HepG2 (cell line): ENCODE results near the gene TUBGCP6. TPM values are rescaled to one million over a fixed set of nuclear protein-coding genes. Genes with fewer than 3 reads are reported as not detected.

Experiments used
- ATAC-seq: fragments of 200-7000 bp; cut with Tn5 transposase; 3 replicates; pipeline ENCODE4 v1.9.1; 2020; ENCODE audit warnings: mild to moderate bottlenecking, moderate library complexity
- BruUV-seq: library from RNA; stranded (reverse); fragments of 400-500 nt; replicated peaks from 2 replicates; lab custom pipeline; 2021; lab: Mats Ljungman, UMichigan
- CTCF ChIA-PET: fragments of 300-600 bp; formaldehyde crosslinking; extraction: SDS; loops from one replicate; lab custom pipeline; 2021; ENCODE audit warnings: low total read pairs, inconsistent platforms, low intra/inter-chr PET ratio; lab: Yijun Ruan, JAX
- POLR2A ChIA-PET: fragments of 350-600 bp; sonication (Branson Sonifier 250); formaldehyde crosslinking; loops from one replicate; lab custom pipeline; 2020; ENCODE audit warnings: antibody characterized with exemption, inconsistent platforms; lab: Yijun Ruan, JAX
- DNase-seq: peaks from one replicate; pipeline ENCODE4 v3.0.0-alpha.2; 2015; ENCODE audit warnings: low spot score
- FAIRE-seq: peaks from 3 replicates; lab custom pipeline; 2011; peaks lifted over from hg19 to GRCh38; lab: Jason Lieb, UNC
- H2AFZ ChIP-seq: one replicate; pipeline ENCODE4 v1.6.1; 2011; ENCODE audit warnings: low read length, inconsistent platforms
- H3K27ac ChIP-seq: fragments of 300-600 bp; 3 replicates; pipeline ENCODE4 v1.8.0; 2011; ENCODE audit warnings: mixed run types, mild to moderate bottlenecking, mixed read lengths, low read length, inconsistent platforms; ENCODE audit not compliant: insufficient read depth; ENCODE audit errors: extremely low read length
- H3K27me3 ChIP-seq, 2 experiments: fragments of 200-600 bp in 1 of 2; 2 replicates in 1 of 2; 3 replicates in 1 of 2; pipeline versions ENCODE4 v1.6.0 to v1.8.0; 2011; ENCODE audit warnings: low read length in 2 of 2, mild to moderate bottlenecking in 2 of 2, moderate library complexity in 2 of 2, inconsistent platforms in 1 of 2; ENCODE audit not compliant: insufficient read depth in 2 of 2, control insufficient read depth in 1 of 2
- H3K36me3 ChIP-seq, 2 experiments: fragments of 200-600 bp in 1 of 2; replicated peaks in 1 of 2; 2 replicates in 1 of 2; 3 replicates in 1 of 2; pipeline versions ENCODE4 v1.5.1 to v1.8.0; 2011; ENCODE audit warnings: low read length in 2 of 2, inconsistent platforms in 1 of 2; ENCODE audit not compliant: insufficient read depth in 2 of 2, control insufficient read depth in 1 of 2
- H3K4me1 ChIP-seq: 2 replicates; pipeline ENCODE4 v1.5.1; 2012; ENCODE audit warnings: low read length, inconsistent platforms; ENCODE audit not compliant: insufficient read depth
- H3K4me2 ChIP-seq: 2 replicates; pipeline ENCODE4 v1.6.0; 2011; ENCODE audit warnings: low read depth, low read length, inconsistent platforms
- H3K4me3 ChIP-seq, 3 experiments: fragments of 200-600 bp in 1 of 3; sonication (generic), shearing (Covaris generic) in 1 of 3; replicated peaks in 1 of 3; 2 replicates each; pipeline ENCODE4 v1.5.1; 2011 to 2016; ENCODE audit warnings: low read length in 3 of 3, inconsistent platforms in 2 of 3, low read depth in 2 of 3, mild to moderate bottlenecking in 2 of 3, control low read depth in 1 of 3, mixed read lengths in 1 of 3; ENCODE audit not compliant: insufficient read depth in 1 of 3
- H3K79me2 ChIP-seq: one replicate; pipeline ENCODE4 v1.6.1; 2011; ENCODE audit warnings: low read length, inconsistent platforms; ENCODE audit not compliant: insufficient read depth
- H3K9ac ChIP-seq: 2 replicates; pipeline ENCODE4 v1.6.0; 2011; ENCODE audit warnings: mild to moderate bottlenecking, low read depth, low read length, inconsistent platforms; ENCODE audit not compliant: insufficient read depth
- H3K9me3 ChIP-seq: 2 replicates; pipeline ENCODE4 v1.5.1; 2012; ENCODE audit warnings: mild to moderate bottlenecking, low read length
- H4K20me1 ChIP-seq: 2 replicates; pipeline ENCODE4 v1.6.0; 2011; ENCODE audit warnings: inconsistent platforms, mild to moderate bottlenecking, low read length, moderate library complexity; ENCODE audit not compliant: insufficient read depth
- ATAD3A ChIP-seq: sonication (generic); formaldehyde crosslinking; IDR thresholded peaks from 2 replicates; pipeline ENCODE4 v1.4.0; 2020; ENCODE audit warnings: missing genetic modification reagents
- ATF3 ChIP-seq: sonication (generic); formaldehyde crosslinking; IDR thresholded peaks from 2 replicates; pipeline ENCODE4 v1.4.0; 2020; ENCODE audit warnings: missing genetic modification reagents
- BHLHE40 ChIP-seq: IDR thresholded peaks from 2 replicates; pipeline ENCODE4 v1.6.1; 2011; ENCODE audit warnings: low read length, improper control_type of control experiment
- DPF2 ChIP-seq: sonication (generic); formaldehyde crosslinking; IDR thresholded peaks from 2 replicates; pipeline ENCODE4 v1.4.0; 2020; ENCODE audit warnings: mild to moderate bottlenecking, low read depth, missing genetic modification reagents, borderline replicate concordance
- MAZ ChIP-seq, 2 experiments: sonication (generic) in 1 of 2; formaldehyde crosslinking in 1 of 2; IDR thresholded peaks; 2 replicates each; pipeline versions ENCODE4 v1.5.0 to v1.6.1; 2012 to 2020; ENCODE audit warnings: low read depth in 2 of 2, mild to moderate bottlenecking in 2 of 2, borderline replicate concordance in 1 of 2, improper control_type of control experiment in 1 of 2, low read length in 1 of 2, missing genetic modification reagents in 1 of 2, moderate library complexity in 1 of 2
- MXI1 ChIP-seq: IDR thresholded peaks from 3 replicates; pipeline ENCODE4 v1.6.1; 2012; ENCODE audit warnings: low read depth, low read length, inconsistent platforms, borderline replicate concordance
- NR2C2 ChIP-seq: sonication (generic); formaldehyde crosslinking; IDR thresholded peaks from 2 replicates; pipeline ENCODE4 v1.4.0; 2020; ENCODE audit warnings: missing genetic modification reagents, mild to moderate bottlenecking, moderate library complexity, borderline replicate concordance
- PATZ1 ChIP-seq: sonication (generic); formaldehyde crosslinking; IDR thresholded peaks from 2 replicates; pipeline ENCODE4 v1.4.0; 2020; ENCODE audit warnings: missing genetic modification reagents
- SAP130 ChIP-seq: IDR thresholded peaks from 2 replicates; pipeline ENCODE4 v1.6.1; 2016; ENCODE audit warnings: low read depth
- ZNF280B ChIP-seq: sonication (generic); formaldehyde crosslinking; IDR thresholded peaks from 2 replicates; pipeline ENCODE4 v1.5.0; 2020; ENCODE audit warnings: missing genetic modification reagents, mild to moderate bottlenecking, borderline replicate concordance
- ZNF574 ChIP-seq: sonication (generic); formaldehyde crosslinking; IDR thresholded peaks from 2 replicates; pipeline ENCODE4 v1.4.0; 2020; ENCODE audit warnings: missing genetic modification reagents
- ZNF746 ChIP-seq: sonication (generic); formaldehyde crosslinking; IDR thresholded peaks from 2 replicates; pipeline ENCODE4 v1.8.0; 2022; ENCODE audit warnings: mild to moderate bottlenecking, missing genetic modification reagents
- WGBS: methylation state at CpG from one replicate; pipeline ENCODE4 v1.1.6; 2017; ENCODE audit warnings: low lambda C conversion rate; 5-methylcytosine and 5-hydroxymethylcytosine counted together
- in situ Hi-C: cut with HindIII; loops from 2 replicates; pipeline ENCODE4 v1.10.0; 2017; ENCODE audit warnings: low pct_unique_long_range_greater_than_20kb; ENCODE audit not compliant: extremely low pct_ligation_motif_present
- intact Hi-C: fragments of 100-400 bp; cut with micrococcal nuclease; formaldehyde crosslinking; loops from one replicate; pipeline ENCODE4 v1.10.0; 2022; ENCODE audit not compliant: unreplicated experiment
- polyA plus RNA-seq, 8 experiments: library from polyadenylated mRNA; depleted of rRNA in 3 of 8; stranded (reverse) in 7 of 8; unstranded in 1 of 8; fragments of >200 nt; fragmentation: Illumina TruSeq in 4 of 8; extraction: Trizol in 4 of 8; gene quantifications; 2 replicates each; pipeline versions ENCODE4 v1.2.1 to v1.2.3, GENCODE V29; 2011 to 2016; ENCODE audit warnings: low read depth in 4 of 8, missing spikeins in 1 of 8, mixed read lengths in 1 of 8; ENCODE audit not compliant: insufficient read depth in 1 of 8
- total RNA-seq, 5 experiments: library from RNA; depleted of rRNA; stranded (reverse); fragments of >200 nt; fragmentation: Illumina TruSeq; extraction: Trizol; gene quantifications; 2 replicates each; pipeline ENCODE4 v1.2.3, GENCODE V29; 2016; ENCODE audit warnings: low read depth in 1 of 5

The TUBGCP6 gene
- total and polyA plus RNA-seq, 2 of the 13 experiments (the other 11 are each of a cell fraction or from before 2014, with no cell fraction given), result 14.6 to 15.7 TPM

- H3K36me3 ChIP-seq, result no peaks in the 10 kb centered on the region
- ATAC-seq, result 0 out of 3 replicates have a peak, but pooled peaks have one; percentile 2
- H3K4me2 ChIP-seq, result peak within 1 kb of the TSS; percentile 80
- ChIA-PET POLR2A (interaction anchor here (0.8 to 2.4 kb wide), 11 partner anchors 9 to 284 kb away, joined by 3 to 10 read pairs (median 5); partner anchors contain the start of genes HDAC10, KLHDC7B, PLXNB2 and TUBGCP6), CTCF (no interaction called here)
- FAIRE-seq, result no peak
- no peaks in the 10 kb centered on the region for H4K20me1 ChIP-seq
- no peaks in the 10 kb centered on the region for H3K9me3 ChIP-seq
- in situ Hi-C loops, result no loop called here
- BruUV-seq, result no TSS peak
- DNase-seq, result no peak
- TF ChIP-seq BHLHE40, result peak; percentile 46; the same call in 1 of the 2 replicates
- peak; percentile 18; the same call in 1 of the 2 replicates for TF ChIP-seq ZNF574 (CRISPR knock-in tag)
- TF ChIP-seq ZNF746, result peak; percentile 71; the same call in 1 of the 2 replicates
- TF ChIP-seq PATZ1 (CRISPR knock-in tag), result peak; percentile 84
- TF ChIP-seq ATF3 (CRISPR knock-in tag), result no peak
- TF ChIP-seq SAP130 (CRISPR knock-in tag), result peak; percentile 4; the same call in 1 of the 2 replicates
- 0 out of 3 replicates have a peak, but pooled peaks have one; percentile 4 for TF ChIP-seq MXI1
- TF ChIP-seq NR2C2 (CRISPR knock-in tag), result peak; percentile 31; the same call in 1 of the 2 replicates
- no peak for TF ChIP-seq ZNF280B (CRISPR knock-in tag)
- no peak for TF ChIP-seq DPF2 (CRISPR knock-in tag)
- TF ChIP-seq ATAD3A (CRISPR knock-in tag), result no peak
- TF ChIP-seq MAZ (IDR thresholded peaks at IDR 0.05; ENCODE audit: borderline replicate concordance, low read depth, low read length), result no peak
- TF ChIP-seq MAZ (CRISPR knock-in tag; IDR thresholded peaks at IDR 0.05; ENCODE audit: low read depth), result peak; percentile 26; the same call in 1 of the 2 replicates
- TF ChIP-seq, all 625 proteins: peak for 8
- intact Hi-C loops, result no loop called here
- no peak within 1 kb of the TSS for H3K27ac ChIP-seq
- peak within 1 kb of the TSS; percentile 54 to 74 (median 71); a peak in 5 of 6 replicates for H3K4me3 ChIP-seq
- no peak within 1 kb of the TSS for H2AFZ ChIP-seq
- no peaks in the 10 kb centered on the region for H3K79me2 ChIP-seq
- peaks cover 43% of the 10 kb centered on the region for H3K4me1 ChIP-seq
- H3K9ac ChIP-seq, result peak within 1 kb of the TSS; percentile 61
- 23% methylated on average over 4 of the region's 61 CpGs for WGBS
- H3K27me3 ChIP-seq, result peaks cover 10 to 36% of the 10 kb centered on the region in 2 experiments; a peak in 4 of 5 replicates
Observed at GRCh38 chr22:50261615-50262459, 17.0 kb upstream of the TUBGCP6 start, which contains the start of gene MAPK12. Gene MAPK12 (minus strand): TSS chr22:50261683. CDS start chr22:50261509, 174 bp downstream.
